Neural progenitor cell (in vitro differentiated cells): Measurements from ENCODE around the gene RPLP1.

Experiments
- EZH2 ChIP-seq: fragments of 200-600 bp; sonication (generic); IDR thresholded peaks from 2 replicates; pipeline ENCODE4 v1.6.1; 2017; ENCODE audit warnings: antibody characterized with exemption, mild to moderate bottlenecking, moderate library complexity
- EZH2phosphoT487 ChIP-seq: fragments of 200-600 bp; sonication (generic); IDR thresholded peaks from 2 replicates; pipeline ENCODE4 v1.6.1; 2017; ENCODE audit warnings: antibody characterized with exemption
- TF ChIP-seq, protein P1 (sequence below): fragments of 200-600 bp; sonication (generic); IDR thresholded peaks from 2 replicates; pipeline ENCODE4 v1.5.1; 2017; ENCODE audit warnings: antibody characterized with exemption, mild to moderate bottlenecking

DNA sequence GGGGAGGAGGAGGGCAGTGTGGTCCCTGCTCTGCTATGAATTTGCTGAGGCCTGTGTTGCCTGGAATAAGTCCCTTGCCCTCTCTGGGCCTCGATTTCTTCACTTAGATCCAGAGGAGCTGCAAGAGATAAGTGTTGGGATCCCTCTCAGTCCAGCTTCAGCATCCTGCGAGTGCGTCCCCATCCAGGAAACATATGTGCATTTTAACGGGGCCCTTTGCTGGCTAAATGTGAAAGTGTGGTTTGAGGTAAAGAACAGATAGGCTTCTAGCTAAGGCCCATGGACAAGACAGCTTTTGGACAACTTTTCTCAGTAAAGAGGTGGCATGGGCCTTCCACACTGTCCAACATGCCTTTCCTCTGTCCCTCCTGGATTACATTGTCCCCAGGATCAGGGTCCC lies 26.5 kb downstream of the RPLP1 start:
- TF ChIP-seq, protein P1, sequence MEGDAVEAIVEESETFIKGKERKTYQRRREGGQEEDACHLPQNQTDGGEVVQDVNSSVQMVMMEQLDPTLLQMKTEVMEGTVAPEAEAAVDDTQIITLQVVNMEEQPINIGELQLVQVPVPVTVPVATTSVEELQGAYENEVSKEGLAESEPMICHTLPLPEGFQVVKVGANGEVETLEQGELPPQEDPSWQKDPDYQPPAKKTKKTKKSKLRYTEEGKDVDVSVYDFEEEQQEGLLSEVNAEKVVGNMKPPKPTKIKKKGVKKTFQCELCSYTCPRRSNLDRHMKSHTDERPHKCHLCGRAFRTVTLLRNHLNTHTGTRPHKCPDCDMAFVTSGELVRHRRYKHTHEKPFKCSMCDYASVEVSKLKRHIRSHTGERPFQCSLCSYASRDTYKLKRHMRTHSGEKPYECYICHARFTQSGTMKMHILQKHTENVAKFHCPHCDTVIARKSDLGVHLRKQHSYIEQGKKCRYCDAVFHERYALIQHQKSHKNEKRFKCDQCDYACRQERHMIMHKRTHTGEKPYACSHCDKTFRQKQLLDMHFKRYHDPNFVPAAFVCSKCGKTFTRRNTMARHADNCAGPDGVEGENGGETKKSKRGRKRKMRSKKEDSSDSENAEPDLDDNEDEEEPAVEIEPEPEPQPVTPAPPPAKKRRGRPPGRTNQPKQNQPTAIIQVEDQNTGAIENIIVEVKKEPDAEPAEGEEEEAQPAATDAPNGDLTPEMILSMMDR: no peak
- TF ChIP-seq EZH2 (no peak), EZH2phosphoT487 (no peak)
